Prostate gland (tissue), 2 donors: Measurements from ENCODE around the gene RNF152.

ENCODE experiments used
- CTCF ChIP-seq, 4 experiments: fragments of 200-600 bp in 2 of 4; fragments of 450-650 bp in 2 of 4; sonication (generic) in 2 of 4; IDR thresholded peaks; 1 replicate in 3 of 4; 2 replicates in 1 of 4; pipeline ENCODE4 v1.5.1; 2016 to 2019; ENCODE audit warnings: antibody characterized with exemption in 4 of 4, mild to moderate bottlenecking in 2 of 4, moderate library complexity in 2 of 4
- POLR2A ChIP-seq: fragments of 450-650 bp; IDR thresholded peaks from one replicate; pipeline ENCODE4 v1.6.1; 2016; ENCODE audit warnings: antibody characterized with exemption, mild to moderate bottlenecking

GRCh38 chr18:61910101-61910500 lies 17.3 kb upstream of the RNF152 start:
- TF ChIP-seq CTCF (IDR thresholded peaks at IDR 0.05) (no peak), POLR2A (no peak)
